HG02571 (cell line): ENCODE measurements around the gene SLC1A3.

ENCODE experiments used
- ATAC-seq: cut with Tn5 transposase; IDR thresholded peaks from one replicate; pipeline ENCODE4 v1.9.1; 2021; ENCODE audit warnings: mild to moderate bottlenecking, moderate library complexity; ENCODE audit not compliant: unreplicated experiment

SLC1A3 gene

GRCh38 chr5:36682499-36682898 is 76.1 kb downstream of the SLC1A3 start:
- ATAC-seq: no peak

GRCh38 chr5:36683821-36684434 is 77.5 kb downstream of the SLC1A3 start:
- ATAC-seq: no peak

GRCh38 chr5:36685631-36686288 is 79.4 kb downstream of the SLC1A3 start:
- no peak for ATAC-seq

- no peak for ATAC-seq
These were observed 80.5 kb downstream of the SLC1A3 start for GRCh38 chr5:36686881-36687280.

- no peak for ATAC-seq
These were observed 82.3 kb downstream of the SLC1A3 start for GRCh38 chr5:36688722-36689121.

GRCh38 chr5:36689225-36689624 is 82.8 kb downstream of the SLC1A3 start:
- ATAC-seq: peak; percentile 32

- peak; percentile 83 for ATAC-seq
These were observed 83.9 kb downstream of the SLC1A3 start for GRCh38 chr5:36690041-36690961.

- no peak for ATAC-seq
These were observed 84.8 kb downstream of the SLC1A3 start for GRCh38 chr5:36691226-36691625.

GRCh38 chr5:36691696-36692371 is 85.4 kb downstream of the SLC1A3 start:
- no peak for ATAC-seq

GRCh38 chr5:36692791-36693763 is 86.7 kb downstream of the SLC1A3 start:
- peak; percentile 58 for ATAC-seq

GRCh38 chr5:36694351-36694750 is 87.9 kb downstream of the SLC1A3 start:
- ATAC-seq: no peak

- ATAC-seq: peak; percentile 51
These were observed 89.8 kb downstream of the SLC1A3 start for GRCh38 chr5:36696059-36696673.

- no peak for ATAC-seq
These were observed 91.6 kb downstream of the SLC1A3 start for GRCh38 chr5:36698031-36698430.

- ATAC-seq: peak; percentile 83
These were observed 94.8 kb downstream of the SLC1A3 start for GRCh38 chr5:36701085-36701698.

GRCh38 chr5:36703245-36703860 is 96.9 kb downstream of the SLC1A3 start:
- ATAC-seq: no peak

- ATAC-seq: no peak
These were observed 97.7 kb downstream of the SLC1A3 start for GRCh38 chr5:36704131-36704530.

GRCh38 chr5:36705055-36705454 is 98.6 kb downstream of the SLC1A3 start:
- ATAC-seq: no peak

GRCh38 chr5:36706662-36707061 is 100.3 kb downstream of the SLC1A3 start:
- ATAC-seq: no peak

- ATAC-seq: no peak
These were observed 102.6 kb downstream of the SLC1A3 start for GRCh38 chr5:36708996-36709395.
